H1 (cell line): ENCODE results near the gene MYOCD. TPM values are rescaled to one million over a fixed set of nuclear protein-coding genes. Genes with fewer than 3 reads are reported as not detected.

ENCODE experiments used
- MAFK ChIP-seq: IDR thresholded peaks from 2 replicates; pipeline ENCODE4 v1.6.1; 2012; ENCODE audit warnings: low read depth, mild to moderate bottlenecking, improper control_type of control experiment, low read length
- RFX5 ChIP-seq: IDR thresholded peaks from 2 replicates; pipeline ENCODE4 v1.6.1; 2011; ENCODE audit warnings: low read depth, low read length, improper control_type of control experiment, borderline replicate concordance
- RNF2 ChIP-seq: fragments of 200-900, 300-1000 bp; sonication (generic); IDR thresholded peaks from 2 replicates; pipeline ENCODE4 v1.7.1; 2016; ENCODE audit warnings: borderline replicate concordance, low read depth, mild to moderate bottlenecking, antibody characterized with exemption, low read length; ENCODE audit not compliant: poor library complexity, severe bottlenecking; ENCODE audit errors: missing control alignments
- SIX5 ChIP-seq: IDR thresholded peaks from 2 replicates; pipeline ENCODE4 v1.6.1; 2011; ENCODE audit warnings: mild to moderate bottlenecking, low read depth, low read length
- polyA plus RNA-seq, 7 experiments: library from polyadenylated mRNA; depleted of rRNA in 3 of 7; stranded (reverse) in 5 of 7; unstranded in 2 of 7; fragments of >200 nt in 5 of 7; fragments of 200-250 nt in 2 of 7; gene quantifications; 1 replicate in 5 of 7; 2 replicates in 1 of 7; 4 replicates in 1 of 7; pipeline versions ENCODE4 v1.2.1 to v1.2.3, GENCODE V29; 2011 to 2013; ENCODE audit warnings: missing spikeins in 2 of 7, mixed read lengths in 2 of 7
- total RNA-seq: library from RNA; stranded (reverse); fragmentation: NEBNext Ultra II Directional; extraction: Animal tissue kit (Norgen Biotek cat#: 25700); gene quantifications from 2 replicates; pipeline ENCODE4 v1.2.1, GENCODE V29; 2021

The MYOCD gene
- total and polyA plus RNA-seq, 2 of the 8 experiments (the other 6 are each of a cell fraction or from before 2014, with no cell fraction given): 0.30 to 4.9 TPM

DNA sequence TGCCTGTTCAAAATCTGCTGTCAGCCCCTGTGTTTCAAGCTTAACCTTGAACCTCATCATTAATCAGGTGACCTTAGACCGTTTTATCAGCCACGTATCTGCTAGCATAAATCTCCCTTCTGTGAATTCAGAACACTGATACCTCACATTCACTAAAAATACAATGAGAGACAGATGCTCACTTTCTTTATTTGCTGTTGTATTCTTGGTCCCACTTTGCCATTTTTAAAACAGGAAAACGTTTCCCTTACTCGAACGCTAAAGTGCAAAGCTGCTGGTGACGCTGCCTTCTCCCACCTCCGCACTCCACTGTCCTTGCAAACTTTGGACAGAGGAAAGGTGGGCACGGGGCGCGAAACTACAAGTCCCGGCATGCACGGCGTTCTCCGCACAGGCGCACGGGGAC is 123.4 kb downstream of the MYOCD start (continued):
- TF ChIP-seq RNF2 (no peak), RFX5 (no peak), SIX5 (peak; percentile 59), MAFK (no peak)
